HT-29 (cell line): ENCODE measurements around the gene PLXNB3. TPM values are rescaled to one million over a fixed set of nuclear protein-coding genes. Genes with fewer than 3 reads are reported as not detected.

Experiments
- DNase-seq: peaks from one replicate; pipeline ENCODE4 v3.0.0-alpha.2; 2015; ENCODE audit warnings: low spot score
- total RNA-seq: library from RNA; depleted of rRNA; stranded (reverse); fragments of >200 nt; shearing (Covaris generic); gene quantifications from 2 replicates; pipeline ENCODE4 v1.2.3, GENCODE V29; 2014

Gene PLXNB3
- total RNA-seq, 1 experiment from 2014 or later: 10.3 TPM

GRCh38 chrX:153755136-153755535, 8.9 kb upstream of the PLXNB3 start:
- peak; percentile 14 for DNase-seq

DNA sequence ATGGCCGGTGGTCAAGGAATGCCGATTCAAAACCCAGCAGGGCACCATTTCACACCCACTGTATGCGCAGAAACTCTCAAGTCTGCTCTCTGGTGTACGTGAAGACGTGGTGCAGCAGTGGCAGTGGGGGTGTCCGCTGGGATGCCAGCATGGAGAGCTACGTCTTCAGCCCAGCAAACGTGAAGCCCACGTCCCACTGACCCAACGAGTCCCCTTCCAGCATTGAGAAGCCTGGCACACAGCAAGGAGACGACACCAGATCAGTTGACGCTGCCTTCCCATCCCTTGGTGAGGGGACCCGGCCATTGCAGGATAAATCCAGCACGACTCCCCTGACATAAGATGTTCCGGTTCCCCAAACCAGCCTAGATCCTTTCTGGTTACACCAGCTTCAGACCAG, 2.2 kb upstream of the PLXNB3 start:
- no peak for DNase-seq

DNA sequence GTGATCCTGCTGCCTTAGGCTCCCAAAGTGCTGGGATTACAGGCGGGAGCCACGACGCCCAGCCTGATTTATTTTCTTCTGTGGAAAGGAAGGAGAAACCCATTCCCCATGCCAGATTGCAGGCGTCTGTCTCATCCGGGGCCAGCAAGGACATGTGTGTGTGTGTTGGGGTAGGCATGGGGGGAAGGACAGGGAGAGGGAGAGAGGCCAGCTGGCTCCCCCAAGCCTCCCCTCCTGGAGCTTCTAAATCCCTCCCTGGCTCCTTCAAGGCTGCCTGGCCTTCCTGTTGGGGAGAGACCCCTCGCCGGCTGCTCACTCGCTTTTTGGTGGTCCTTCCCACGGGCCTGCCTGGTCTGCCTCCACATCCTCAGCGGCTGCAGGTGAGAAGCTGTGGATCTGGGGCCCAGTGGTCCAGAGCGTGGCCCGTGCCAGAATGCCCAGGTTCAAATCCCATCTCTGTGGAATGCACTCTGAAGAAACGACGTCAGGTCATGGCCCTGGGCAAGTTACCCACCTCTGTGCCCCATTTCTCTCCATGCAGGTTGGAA, 1.3 kb upstream of the PLXNB3 start:
- DNase-seq: no peak

GRCh38 chrX:153763298-153763932, 634 bp upstream of the PLXNB3 start:
- no peak for DNase-seq

GRCh38 chrX:153764786-153765137, 713 bp downstream of the PLXNB3 start:
- DNase-seq: no peak

DNA sequence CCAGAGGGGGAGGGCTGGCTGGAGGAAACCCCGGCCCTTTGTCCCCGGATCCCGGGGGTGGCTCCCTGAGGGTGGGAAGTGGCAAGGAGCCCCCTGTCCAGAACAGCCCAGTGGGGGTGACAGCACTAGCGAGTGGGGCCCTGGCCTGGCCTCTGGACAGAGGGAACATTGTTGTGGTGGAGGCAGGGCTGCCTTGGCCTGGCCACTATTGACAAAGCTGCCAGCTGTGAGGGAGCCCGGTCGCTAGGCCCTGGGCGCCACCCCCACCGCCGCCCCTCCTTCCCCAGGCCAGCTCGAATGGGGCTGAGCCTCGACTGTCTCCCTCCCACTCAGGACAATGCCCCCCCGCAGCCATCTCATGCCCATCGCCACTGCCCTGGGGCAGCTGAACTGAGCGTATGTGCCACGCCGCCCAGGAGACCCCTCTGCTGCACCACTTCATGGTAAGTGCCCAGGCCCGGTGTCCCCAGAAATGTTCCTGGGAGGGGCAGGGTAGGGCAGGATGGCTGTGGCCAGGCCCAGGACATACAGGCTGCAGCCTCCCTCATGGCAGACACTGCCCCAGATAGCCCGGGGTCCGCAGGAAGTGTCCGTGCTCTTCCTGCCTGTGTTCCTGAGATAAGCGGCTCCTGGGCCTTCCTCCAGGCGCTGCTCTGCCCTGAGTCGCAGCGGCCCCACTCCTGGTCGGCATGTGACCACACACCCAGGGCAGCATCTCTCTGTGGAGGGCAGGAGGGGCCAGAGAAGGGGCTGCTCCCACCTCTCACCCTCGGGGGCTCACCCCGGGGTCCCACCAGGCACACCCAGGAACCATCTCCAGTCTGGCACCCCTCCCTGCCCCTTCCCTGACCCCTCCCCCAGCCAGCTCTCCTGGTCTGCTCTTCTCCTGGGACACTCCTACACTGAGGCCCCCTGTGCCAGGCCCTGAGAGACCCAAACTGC, 1.4 kb downstream of the PLXNB3 start:
- peak; percentile 44 for DNase-seq

GRCh38 chrX:153766098-153766817, 2.2 kb downstream of the PLXNB3 start:
- peak; percentile 58 for DNase-seq

DNA sequence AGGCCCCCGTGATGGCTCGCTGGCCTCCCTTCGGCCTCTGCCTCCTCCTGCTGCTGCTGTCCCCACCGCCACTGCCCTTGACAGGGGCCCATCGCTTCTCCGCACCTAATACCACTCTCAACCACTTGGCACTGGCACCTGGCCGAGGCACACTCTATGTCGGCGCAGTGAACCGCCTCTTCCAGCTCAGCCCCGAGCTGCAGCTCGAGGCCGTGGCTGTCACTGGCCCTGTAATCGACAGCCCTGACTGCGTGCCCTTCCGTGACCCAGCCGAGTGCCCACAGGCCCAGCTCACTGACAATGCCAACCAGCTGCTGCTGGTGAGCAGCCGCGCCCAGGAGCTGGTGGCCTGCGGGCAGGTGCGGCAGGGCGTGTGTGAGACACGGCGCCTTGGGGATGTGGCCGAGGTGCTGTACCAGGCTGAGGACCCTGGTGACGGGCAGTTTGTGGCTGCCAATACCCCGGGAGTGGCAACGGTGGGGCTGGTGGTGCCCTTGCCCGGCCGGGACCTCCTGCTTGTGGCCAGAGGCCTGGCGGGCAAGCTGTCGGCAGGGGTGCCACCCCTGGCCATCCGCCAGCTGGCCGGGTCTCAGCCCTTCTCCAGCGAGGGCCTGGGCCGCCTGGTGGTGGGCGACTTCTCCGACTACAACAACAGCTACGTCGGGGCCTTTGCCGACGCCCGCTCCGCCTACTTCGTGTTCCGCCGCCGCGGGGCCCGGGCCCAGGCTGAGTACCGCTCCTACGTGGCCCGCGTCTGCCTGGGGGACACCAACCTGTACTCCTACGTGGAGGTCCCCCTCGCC, 3.0 kb downstream of the PLXNB3 start:
- DNase-seq: no peak

- DNase-seq: no peak
Measured at GRCh38 chrX:153767674-153768055, 3.6 kb downstream of the PLXNB3 start.

- DNase-seq: no peak
Measured at GRCh38 chrX:153768311-153769157, 4.5 kb downstream of the PLXNB3 start.

- no peak for DNase-seq
Measured at GRCh38 chrX:153769158-153769864, 5.3 kb downstream of the PLXNB3 start.

GRCh38 chrX:153769865-153770600, 6.0 kb downstream of the PLXNB3 start:
- no peak for DNase-seq

DNA sequence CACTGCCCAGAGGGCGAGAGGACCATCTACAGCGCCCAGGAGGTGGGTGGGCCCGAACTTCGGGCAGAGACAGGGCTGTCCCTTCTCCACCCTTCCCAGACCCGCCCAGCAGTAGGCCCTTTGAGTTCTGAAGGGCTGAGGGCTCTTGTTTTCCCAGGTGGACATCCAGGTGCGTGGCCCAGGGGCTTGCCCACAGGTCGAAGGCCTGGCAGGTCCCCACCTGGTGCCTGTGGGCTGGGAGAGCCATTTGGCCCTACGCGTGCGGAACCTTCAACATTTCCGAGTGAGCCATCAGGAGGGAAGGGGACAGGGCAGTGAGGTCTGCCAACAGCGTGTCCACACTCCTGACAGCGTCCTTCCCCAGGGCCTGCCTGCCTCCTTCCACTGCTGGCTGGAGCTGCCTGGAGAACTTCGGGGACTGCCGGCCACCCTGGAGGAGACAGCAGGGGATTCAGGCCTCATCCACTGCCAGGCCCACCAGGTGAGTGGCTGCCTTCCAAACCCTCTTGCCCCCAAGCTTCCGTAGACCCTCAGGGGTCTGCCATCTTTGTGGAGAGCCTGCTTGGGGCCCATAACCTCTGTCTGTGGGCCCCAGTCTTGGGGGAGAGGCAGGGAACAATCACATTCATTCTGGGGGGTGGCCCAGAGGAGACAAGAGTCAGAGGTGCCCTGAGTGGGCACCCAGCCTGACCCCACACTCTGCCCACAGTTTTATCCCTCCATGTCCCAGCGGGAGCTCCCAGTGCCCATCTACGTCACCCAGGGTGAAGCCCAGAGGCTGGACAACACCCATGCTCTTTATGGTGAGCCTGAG, 6.8 kb downstream of the PLXNB3 start:
- DNase-seq: no peak

DNA sequence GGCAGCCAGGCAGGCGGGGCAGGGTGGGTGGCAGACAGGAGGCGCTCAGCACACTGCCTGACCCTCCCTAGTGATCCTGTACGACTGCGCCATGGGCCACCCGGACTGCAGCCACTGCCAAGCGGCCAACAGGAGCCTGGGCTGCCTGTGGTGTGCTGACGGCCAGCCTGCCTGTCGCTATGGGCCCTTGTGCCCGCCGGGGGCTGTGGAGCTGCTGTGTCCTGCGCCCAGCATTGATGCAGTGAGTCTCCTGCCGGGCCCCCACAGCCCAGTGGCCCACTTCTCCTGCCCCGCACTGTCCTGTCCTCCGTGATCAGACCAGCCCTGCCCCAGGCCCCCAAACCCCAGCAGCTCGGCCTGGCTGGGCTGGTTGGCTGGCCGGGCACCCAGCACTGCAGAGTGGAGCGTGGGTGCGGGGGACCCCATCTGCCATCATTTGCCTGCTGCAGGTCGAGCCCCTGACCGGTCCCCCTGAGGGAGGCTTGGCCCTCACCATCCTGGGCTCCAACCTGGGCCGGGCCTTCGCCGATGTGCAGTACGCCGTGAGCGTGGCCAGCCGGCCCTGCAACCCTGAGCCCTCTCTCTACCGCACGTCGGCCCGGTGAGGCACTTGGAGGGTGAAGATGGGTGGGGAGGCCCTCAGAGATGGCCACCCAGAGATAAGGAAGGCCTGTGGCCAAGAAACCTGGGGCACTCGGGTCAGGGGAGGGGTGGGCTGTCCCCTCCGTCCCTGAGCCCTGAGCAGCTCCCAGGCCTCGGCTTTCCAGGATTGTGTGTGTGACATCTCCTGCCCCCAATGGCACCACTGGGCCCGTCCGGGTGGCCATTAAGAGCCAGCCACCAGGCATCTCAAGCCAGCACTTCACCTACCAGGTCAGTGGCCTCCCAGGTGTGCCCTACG, 7.6 kb downstream of the PLXNB3 start:
- DNase-seq: no peak

- no peak for DNase-seq
Measured at GRCh38 chrX:153772316-153773217, 8.5 kb downstream of the PLXNB3 start.

- DNase-seq: no peak
Measured at GRCh38 chrX:153773218-153773611, 9.2 kb downstream of the PLXNB3 start.
